ENCODE measurements around the gene DCLK2.

The DCLK2 gene

DNA sequence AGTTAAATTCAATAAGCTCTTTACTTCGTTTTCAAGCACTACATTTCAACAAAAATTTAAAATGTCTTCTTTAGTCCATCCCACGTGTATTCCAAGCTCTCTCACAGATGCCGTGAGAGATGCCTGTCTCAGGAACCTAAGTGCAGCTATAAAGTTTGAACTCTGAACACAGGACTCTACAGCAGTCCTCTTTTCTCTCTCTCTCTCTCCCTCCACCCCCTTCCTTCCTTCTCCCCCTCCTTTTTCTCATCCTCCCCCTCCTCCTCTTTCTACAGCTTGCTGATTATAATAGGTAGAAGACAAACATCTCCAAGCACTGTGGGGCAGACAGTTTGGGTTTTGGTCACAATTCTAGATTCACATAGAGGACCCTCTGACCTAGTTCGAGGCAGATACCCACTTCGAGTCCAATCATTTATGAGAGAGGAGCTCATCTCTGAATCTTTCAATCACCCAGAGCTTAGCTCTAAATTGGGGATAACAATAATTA lies 31.5 kb upstream of the DCLK2 start:
- Histone ChIP-seq H4K20me1 (no peaks in the 10 kb centered on the region), H3K4me3 (no peak overlapping the region), H3K36me3 (no peaks in the 10 kb centered on the region), H3K9me3 (no peaks in the 10 kb centered on the region), H3K4me1 (no peaks in the 10 kb centered on the region), H3K27me3 (no peaks in the 10 kb centered on the region), H3K4me2 (no peak overlapping the region), H3K27ac (no peak overlapping the region), H3K9ac (no peak overlapping the region)
- no peak for TF ChIP-seq Cebpa-rat (IDR thresholded peaks at IDR 0.05)

DNA sequence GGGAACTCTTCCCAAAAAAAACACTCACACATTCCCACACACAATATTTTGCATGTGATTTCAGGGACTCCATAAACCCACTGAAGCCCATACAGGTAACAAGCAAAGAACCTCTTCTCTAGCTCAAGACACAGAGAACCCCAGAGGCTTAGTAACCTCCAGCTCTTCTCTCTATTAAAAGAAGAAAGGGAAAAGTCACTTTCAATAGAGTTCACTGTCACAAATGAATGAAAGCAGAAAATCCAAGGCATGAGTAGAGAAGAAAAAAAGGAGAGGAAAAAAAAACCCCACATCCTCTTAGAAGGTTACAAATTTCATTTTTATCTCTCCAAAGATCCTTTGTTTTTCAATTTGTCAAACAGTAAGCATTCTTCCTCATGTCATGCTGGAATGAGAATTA lies 30.7 kb upstream of the DCLK2 start:
- no peaks in the 10 kb centered on the region for H3K4me1 ChIP-seq
- H3K4me3 ChIP-seq: no peak overlapping the region
- H3K27me3 ChIP-seq: no peaks in the 10 kb centered on the region
- no peaks in the 10 kb centered on the region for H4K20me1 ChIP-seq
- no peak overlapping the region for H3K27ac ChIP-seq
- no peaks in the 10 kb centered on the region for H3K36me3 ChIP-seq
- no peak overlapping the region for H3K9ac ChIP-seq
- no peak overlapping the region for H3K4me2 ChIP-seq
- no peaks in the 10 kb centered on the region for H3K9me3 ChIP-seq
- no peak for TF ChIP-seq Cebpa-rat (IDR thresholded peaks at IDR 0.05)

DNA sequence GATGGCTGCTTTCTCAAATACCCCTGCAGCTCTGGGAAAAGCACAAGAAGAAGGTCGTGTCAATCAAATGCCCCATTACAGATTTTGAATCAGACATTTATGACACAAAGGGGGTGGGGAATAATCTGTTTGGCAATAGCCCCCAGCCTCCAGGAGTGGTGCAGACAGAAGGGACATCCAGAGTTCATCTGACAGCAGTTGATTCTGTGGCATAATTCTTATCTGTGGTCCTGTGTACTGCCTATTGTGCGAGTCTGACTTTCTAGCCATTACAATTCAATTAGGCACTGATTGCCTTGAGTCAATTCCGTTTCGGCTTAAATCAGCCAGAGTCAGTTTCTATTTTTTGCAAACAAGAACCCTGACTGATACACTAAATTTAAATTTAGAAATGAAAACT lies 28.6 kb upstream of the DCLK2 start:
- H3K27me3 ChIP-seq: no peaks in the 10 kb centered on the region
- TF ChIP-seq Cebpa-rat (IDR thresholded peaks at IDR 0.05): no peak
- no peaks in the 10 kb centered on the region for H3K9me3 ChIP-seq
- H3K4me1 ChIP-seq: no peaks in the 10 kb centered on the region
- no peak overlapping the region for H3K27ac ChIP-seq
- H4K20me1 ChIP-seq: no peaks in the 10 kb centered on the region
- no peak overlapping the region for H3K9ac ChIP-seq
- H3K4me2 ChIP-seq: no peak overlapping the region
- H3K4me3 ChIP-seq: no peak overlapping the region
- H3K36me3 ChIP-seq: no peaks in the 10 kb centered on the region

DNA sequence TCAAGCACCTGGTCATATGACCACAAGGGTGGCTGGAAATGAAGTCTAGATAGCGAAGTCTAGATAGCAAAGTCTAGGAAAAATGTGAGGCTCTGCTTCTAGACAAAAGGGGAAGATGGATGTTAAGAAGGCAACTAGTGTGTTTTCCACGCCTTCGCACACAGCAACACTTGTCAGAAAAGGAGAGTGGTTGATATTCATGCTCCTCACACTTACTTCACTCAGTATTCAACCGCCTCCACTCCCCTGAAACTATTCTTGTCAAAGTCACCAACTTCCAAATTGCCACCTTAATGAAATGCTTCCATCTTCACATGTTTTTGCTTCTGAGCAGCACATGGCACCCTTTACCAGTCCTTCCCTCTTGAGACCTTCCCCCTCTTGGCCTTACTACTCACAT lies 27.7 kb upstream of the DCLK2 start:
- H3K4me1 ChIP-seq: no peaks in the 10 kb centered on the region
- peaks cover 4% of the 10 kb centered on the region for H3K9me3 ChIP-seq
- H3K9ac ChIP-seq: no peak overlapping the region
- H3K4me2 ChIP-seq: no peak overlapping the region
- H3K27me3 ChIP-seq: no peaks in the 10 kb centered on the region
- H3K4me3 ChIP-seq: no peak overlapping the region
- H4K20me1 ChIP-seq: no peaks in the 10 kb centered on the region
- H3K36me3 ChIP-seq: no peaks in the 10 kb centered on the region
- no peak for TF ChIP-seq Cebpa-rat (IDR thresholded peaks at IDR 0.05)
- H3K27ac ChIP-seq: no peak overlapping the region

DNA sequence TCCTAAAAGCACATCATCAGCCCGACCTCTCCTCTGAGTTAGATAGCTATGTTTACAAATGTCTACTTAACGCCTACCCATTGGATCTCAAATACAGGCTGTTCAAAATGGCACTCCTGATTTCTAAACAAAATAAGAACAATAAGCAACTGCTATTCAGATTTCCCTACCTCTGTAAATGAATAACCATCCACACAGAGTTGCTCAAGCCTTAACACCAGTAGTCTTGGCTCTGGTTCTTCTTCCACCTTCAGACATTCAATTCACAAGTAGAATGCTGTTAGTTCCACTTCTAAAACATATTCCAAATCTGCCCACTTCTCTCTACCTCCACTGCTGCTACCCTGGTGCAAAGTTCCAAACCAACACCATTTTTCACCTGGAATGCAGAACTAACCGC lies 27.1 kb upstream of the DCLK2 start:
- Histone ChIP-seq H3K9me3 (peaks cover 9% of the 10 kb centered on the region), H3K36me3 (no peaks in the 10 kb centered on the region), H3K9ac (no peak overlapping the region), H3K4me1 (no peaks in the 10 kb centered on the region), H3K27ac (no peak overlapping the region), H4K20me1 (no peaks in the 10 kb centered on the region), H3K27me3 (no peaks in the 10 kb centered on the region), H3K4me3 (no peak overlapping the region), H3K4me2 (no peak overlapping the region)
- TF ChIP-seq Cebpa-rat (IDR thresholded peaks at IDR 0.05): no peak

DNA sequence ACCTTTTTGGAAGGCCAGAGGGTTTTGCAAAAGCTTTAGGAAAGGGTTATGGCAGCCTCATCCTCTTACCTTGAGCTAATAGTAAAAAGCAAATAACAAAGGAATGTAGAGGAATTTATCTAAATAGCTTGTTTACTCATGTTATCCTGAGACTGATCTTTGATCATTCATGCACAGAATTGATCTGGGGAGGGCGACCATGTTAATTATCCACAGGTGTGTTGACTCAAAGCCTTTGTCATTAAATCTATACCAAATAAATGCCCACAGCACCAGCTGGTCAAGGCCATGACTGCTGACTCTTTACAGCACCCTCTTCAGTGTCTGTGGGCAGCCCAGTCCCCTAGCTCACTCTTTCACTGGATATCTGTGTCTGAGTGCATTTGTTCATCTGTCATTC lies 22.8 kb upstream of the DCLK2 start:
- no peaks in the 10 kb centered on the region for H3K27me3 ChIP-seq
- H3K27ac ChIP-seq: no peak overlapping the region
- no peaks in the 10 kb centered on the region for H3K36me3 ChIP-seq
- peaks cover 14% of the 10 kb centered on the region for H3K9me3 ChIP-seq
- H4K20me1 ChIP-seq: no peaks in the 10 kb centered on the region
- H3K4me1 ChIP-seq: no peaks in the 10 kb centered on the region
- no peak for TF ChIP-seq Cebpa-rat (IDR thresholded peaks at IDR 0.05)
- H3K4me3 ChIP-seq: no peak overlapping the region
- no peak overlapping the region for H3K4me2 ChIP-seq
- no peak overlapping the region for H3K9ac ChIP-seq

DNA sequence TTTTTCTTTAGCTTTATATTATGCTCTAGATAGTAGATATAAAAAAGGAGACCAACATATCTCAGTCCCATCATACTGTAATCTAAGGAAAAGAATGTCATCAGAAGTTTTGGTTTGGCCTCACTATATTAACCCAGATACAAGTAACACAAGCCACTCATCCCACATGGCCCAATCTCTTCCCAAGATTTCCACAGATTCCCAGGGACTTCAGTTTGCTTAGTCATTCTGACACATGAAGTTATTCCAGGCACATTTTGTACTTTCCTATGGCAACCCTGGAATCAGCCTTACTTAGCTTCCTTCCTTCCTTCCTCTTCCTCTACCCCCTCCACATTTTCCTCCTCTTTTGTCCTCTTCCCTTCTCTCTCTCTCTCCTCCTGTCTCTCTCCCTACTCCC lies 21.7 kb upstream of the DCLK2 start:
- TF ChIP-seq Cebpa-rat (IDR thresholded peaks at IDR 0.05): no peak
- H3K4me2 ChIP-seq: no peak overlapping the region
- no peak overlapping the region for H3K4me3 ChIP-seq
- H3K27me3 ChIP-seq: no peaks in the 10 kb centered on the region
- no peaks in the 10 kb centered on the region for H4K20me1 ChIP-seq
- H3K9ac ChIP-seq: no peak overlapping the region
- H3K27ac ChIP-seq: no peak overlapping the region
- H3K4me1 ChIP-seq: no peaks in the 10 kb centered on the region
- no peaks in the 10 kb centered on the region for H3K36me3 ChIP-seq
- H3K9me3 ChIP-seq: peaks cover 14% of the 10 kb centered on the region

DNA sequence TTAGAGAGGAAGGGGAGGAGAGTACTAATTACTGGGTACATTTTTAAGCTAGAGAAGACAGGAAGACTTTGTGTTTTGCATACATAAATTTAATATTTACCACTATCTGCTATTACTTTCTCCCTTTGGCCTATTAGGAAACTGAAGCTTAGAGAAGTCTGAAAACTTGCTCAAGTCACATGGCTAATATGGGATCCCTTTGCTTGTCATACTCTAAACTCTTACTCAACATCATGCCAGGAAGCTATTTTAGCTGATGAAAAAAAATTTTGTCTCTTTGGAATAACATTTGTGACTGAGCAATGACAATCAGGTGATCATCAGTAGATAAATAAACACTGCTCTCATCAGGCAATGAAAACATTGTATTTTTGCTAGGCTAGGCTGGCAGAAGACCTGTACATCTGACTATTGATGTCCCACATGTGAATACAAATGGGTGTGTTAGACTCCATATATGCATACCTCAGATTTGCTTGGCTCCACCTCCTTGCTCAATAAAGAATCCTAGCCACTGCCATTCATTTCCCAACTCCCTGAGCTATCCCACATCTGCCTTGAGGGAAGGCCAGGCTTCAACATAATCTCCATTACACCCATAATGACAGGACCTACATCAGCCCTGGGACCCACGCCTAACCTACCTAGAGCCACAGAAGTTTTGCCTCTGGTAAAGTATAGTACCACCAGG lies 17.0 kb upstream of the DCLK2 start:
- Histone ChIP-seq H3K36me3 (no peaks in the 10 kb centered on the region), H4K20me1 (no peaks in the 10 kb centered on the region), H3K27me3 (no peaks in the 10 kb centered on the region), H3K9me3 (peaks cover 4% of the 10 kb centered on the region; the same call in 1 of the 2 replicates), H3K4me1 (no peaks in the 10 kb centered on the region), H3K4me2 (no peak overlapping the region), H3K9ac (no peak overlapping the region), H3K27ac (no peak overlapping the region), H3K4me3 (no peak overlapping the region)
- no peak for TF ChIP-seq Cebpa-rat (IDR thresholded peaks at IDR 0.05)

DNA sequence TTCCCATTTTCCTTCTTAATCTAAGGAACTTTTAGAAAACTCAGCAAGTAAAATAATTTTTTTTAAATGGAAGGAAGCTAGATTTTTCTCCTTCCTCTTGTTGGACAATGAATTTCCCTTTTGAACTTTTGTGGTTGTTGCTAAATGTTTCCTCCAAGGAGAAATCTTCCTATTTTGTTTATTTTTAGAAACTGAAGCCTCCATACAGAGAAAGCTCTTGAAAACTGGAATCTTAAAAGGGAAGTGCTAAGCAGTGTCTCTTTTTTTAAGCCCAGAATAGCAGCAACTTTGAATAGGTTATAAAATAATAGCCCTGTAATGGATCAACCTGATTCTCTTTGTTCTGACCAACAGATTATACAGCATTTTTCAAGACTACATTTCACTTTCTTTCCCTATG lies 15.1 kb upstream of the DCLK2 start:
- no peak overlapping the region for H3K4me3 ChIP-seq
- H3K27ac ChIP-seq: no peak overlapping the region
- no peaks in the 10 kb centered on the region for H3K4me1 ChIP-seq
- no peak overlapping the region for H3K9ac ChIP-seq
- H4K20me1 ChIP-seq: no peaks in the 10 kb centered on the region
- no peaks in the 10 kb centered on the region for H3K27me3 ChIP-seq
- no peak overlapping the region for H3K4me2 ChIP-seq
- H3K9me3 ChIP-seq: no peaks in the 10 kb centered on the region
- no peaks in the 10 kb centered on the region for H3K36me3 ChIP-seq
- TF ChIP-seq Cebpa-rat (IDR thresholded peaks at IDR 0.05): no peak

DNA sequence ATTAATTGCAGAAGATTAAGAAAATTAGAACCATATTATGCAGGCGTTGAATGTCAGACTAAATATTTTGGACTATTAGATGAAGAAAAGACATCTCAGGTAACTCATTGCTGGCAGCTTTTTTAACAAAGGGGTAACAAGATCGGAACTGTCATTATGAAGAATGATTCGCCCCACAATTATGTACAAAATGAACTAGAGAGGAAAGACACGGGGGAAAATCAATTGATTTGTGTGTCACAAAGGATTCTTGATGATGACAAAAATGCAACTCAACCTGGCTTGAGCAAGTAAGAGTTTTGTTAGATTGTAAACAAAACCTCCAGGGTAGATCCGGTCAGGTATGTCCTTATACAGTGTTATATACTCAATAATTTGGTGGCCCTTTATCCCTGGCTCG lies 12.5 kb upstream of the DCLK2 start:
- no peaks in the 10 kb centered on the region for H3K9me3 ChIP-seq
- no peaks in the 10 kb centered on the region for H3K4me1 ChIP-seq
- H3K4me2 ChIP-seq: no peak overlapping the region
- H3K27me3 ChIP-seq: no peaks in the 10 kb centered on the region
- H3K27ac ChIP-seq: no peak overlapping the region
- H3K36me3 ChIP-seq: no peaks in the 10 kb centered on the region
- no peak for TF ChIP-seq Cebpa-rat (IDR thresholded peaks at IDR 0.05)
- H3K4me3 ChIP-seq: no peak overlapping the region
- H3K9ac ChIP-seq: no peak overlapping the region
- H4K20me1 ChIP-seq: no peaks in the 10 kb centered on the region

DNA sequence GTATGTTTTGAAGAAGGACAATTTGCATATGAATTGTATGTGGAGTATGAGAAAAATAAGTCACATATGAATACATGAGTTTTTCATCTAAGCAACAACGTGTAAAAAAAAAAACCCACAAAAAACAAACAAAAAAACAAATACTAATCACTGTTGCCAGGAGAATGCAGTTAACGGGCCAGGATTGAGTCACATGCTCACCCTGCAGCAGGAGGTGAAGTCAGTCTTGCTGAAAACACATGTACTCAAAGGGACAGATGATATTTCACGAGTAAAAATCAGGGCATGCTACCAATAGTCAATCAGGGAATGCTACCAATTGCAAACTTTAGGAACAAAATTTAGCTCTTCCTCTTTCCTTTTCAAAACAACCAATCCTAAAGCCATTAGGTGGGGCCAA lies 10.4 kb upstream of the DCLK2 start:
- H3K4me2 ChIP-seq: no peak overlapping the region
- no peak overlapping the region for H3K4me3 ChIP-seq
- no peak overlapping the region for H3K9ac ChIP-seq
- no peaks in the 10 kb centered on the region for H4K20me1 ChIP-seq
- H3K9me3 ChIP-seq: no peaks in the 10 kb centered on the region
- H3K36me3 ChIP-seq: no peaks in the 10 kb centered on the region
- no peaks in the 10 kb centered on the region for H3K4me1 ChIP-seq
- no peak overlapping the region for H3K27ac ChIP-seq
- TF ChIP-seq Cebpa-rat (IDR thresholded peaks at IDR 0.05): no peak
- no peaks in the 10 kb centered on the region for H3K27me3 ChIP-seq

All from BLaER1 (cell line).